Measurements from ENCODE around the gene TANGO6. TPM values are rescaled to one million over a fixed set of nuclear protein-coding genes. Genes with fewer than 3 reads are reported as not detected.

TANGO6 gene
- total RNA-seq: 10 to 100 TPM; 25.2 to 25.7 TPM

GRCh38 chr16:68843482-68844210 lies at the start of gene TANGO6:
TANGO6 (plus strand) TSS chr16:68843531; CDS start chr16:68843618, 87 bp downstream.
- CTCF ChIA-PET: interaction anchor here (0.6 to 4.9 kb wide), 11 partner anchors 9 to 445 kb away, joined by 3 to 26 read pairs (median 3); no protein-coding TSS in a partner anchor
- H3K27me3 Mint-ChIP-seq: no peaks in the 10 kb centered on the region
- H3K9me3 Mint-ChIP-seq: no peaks in the 10 kb centered on the region
- POLR2A ChIA-PET: interaction anchor here (0.6 kb wide), 1 partner anchor 183 kb away, joined by 3 read pairs; no protein-coding TSS in a partner anchor
- H3K36me3 Mint-ChIP-seq: peaks cover 8% of the 10 kb centered on the region
- H3K27ac Mint-ChIP-seq: peak within 1 kb of the TSS; percentile 85
- H3K4me3 Mint-ChIP-seq: peak within 1 kb of the TSS; percentile 95
- intact Hi-C loops (cut with micrococcal nuclease): loop anchor here (1.0 to 5.0 kb wide), 3 partner anchors 123 to 315 kb away; no protein-coding TSS in a partner anchor
- peaks cover 25% of the 10 kb centered on the region for H3K4me1 Mint-ChIP-seq (ENCODE audit: low read depth)
- peak; percentile 96 for DNase-seq

- H3K36me3 Mint-ChIP-seq: no peaks in the 10 kb centered on the region
- intact Hi-C loops (cut with micrococcal nuclease): no loop called here
- no peaks in the 10 kb centered on the region for H3K9me3 Mint-ChIP-seq
- no peak overlapping the region for H3K27ac Mint-ChIP-seq
- ChIA-PET CTCF (interaction anchor here (0.9 to 5.0 kb wide), 6 partner anchors 89 to 208 kb away, joined by 3 to 53 read pairs (median 5); no protein-coding TSS in a partner anchor), POLR2A (interaction anchor here (0.6 kb wide), 1 partner anchor 37 kb away, joined by 3 read pairs; no protein-coding TSS in a partner anchor)
- DNase-seq: no peak
- H3K4me3 Mint-ChIP-seq: no peak overlapping the region
- H3K4me1 Mint-ChIP-seq (ENCODE audit: low read depth): peaks cover 7% of the 10 kb centered on the region
- H3K27me3 Mint-ChIP-seq: no peaks in the 10 kb centered on the region
These were observed 44.9 kb upstream of the TANGO6 start for GRCh38 chr16:68798398-68798797.

- H3K36me3 Mint-ChIP-seq: no peaks in the 10 kb centered on the region
- peak; percentile 81 for DNase-seq
- ChIA-PET CTCF (interaction anchor here (0.5 to 5.0 kb wide), 31 partner anchors 9 to 280 kb away, joined by 3 to 53 read pairs (median 4); no protein-coding TSS in a partner anchor), POLR2A (interaction anchor here (0.7 kb wide), 1 partner anchor 210 kb away, joined by 3 read pairs; no protein-coding TSS in a partner anchor)
- H3K9me3 Mint-ChIP-seq: no peaks in the 10 kb centered on the region
- no peak overlapping the region for H3K27ac Mint-ChIP-seq
- peaks cover 7% of the 10 kb centered on the region for H3K4me1 Mint-ChIP-seq (ENCODE audit: low read depth)
- intact Hi-C loops (cut with micrococcal nuclease): loop anchor here (1.0 to 2.0 kb wide), 4 partner anchors 44 to 272 kb away; no protein-coding TSS in a partner anchor
- H3K4me3 Mint-ChIP-seq: no peak overlapping the region
- H3K27me3 Mint-ChIP-seq: peaks cover 2% of the 10 kb centered on the region
These were observed 43.0 kb upstream of the TANGO6 start for GRCh38 chr16:68800257-68800875.

GRCh38 chr16:68802190-68802589 lies 41.1 kb upstream of the TANGO6 start:
- H3K4me1 Mint-ChIP-seq (ENCODE audit: low read depth): peaks cover 7% of the 10 kb centered on the region
- CTCF ChIA-PET: interaction anchor here (0.7 to 5.0 kb wide), 5 partner anchors 12 to 212 kb away, joined by 3 to 53 read pairs (median 4); no protein-coding TSS in a partner anchor
- no peaks in the 10 kb centered on the region for H3K36me3 Mint-ChIP-seq
- no peak overlapping the region for H3K4me3 Mint-ChIP-seq
- no peak for DNase-seq
- no peaks in the 10 kb centered on the region for H3K9me3 Mint-ChIP-seq
- POLR2A ChIA-PET: no interaction called here
- H3K27me3 Mint-ChIP-seq: peaks cover 2% of the 10 kb centered on the region
- no peak overlapping the region for H3K27ac Mint-ChIP-seq
- intact Hi-C loops (cut with micrococcal nuclease): no loop called here

- no peak overlapping the region for H3K4me3 Mint-ChIP-seq
- intact Hi-C loops (cut with micrococcal nuclease): no loop called here
- ChIA-PET POLR2A (no interaction called here), CTCF (interaction anchor here (1.2 kb wide), 2 partner anchors 86 to 102 kb away, joined by 3 to 5 read pairs; no protein-coding TSS in a partner anchor)
- no peak overlapping the region for H3K27ac Mint-ChIP-seq
- no peak for DNase-seq
- no peaks in the 10 kb centered on the region for H3K4me1 Mint-ChIP-seq (ENCODE audit: low read depth)
- no peaks in the 10 kb centered on the region for H3K36me3 Mint-ChIP-seq
- H3K9me3 Mint-ChIP-seq: no peaks in the 10 kb centered on the region
- H3K27me3 Mint-ChIP-seq: peaks cover 3% of the 10 kb centered on the region
These were observed 36.9 kb upstream of the TANGO6 start for GRCh38 chr16:68806422-68806821.

GRCh38 chr16:68806981-68807380 lies 36.4 kb upstream of the TANGO6 start:
- ChIA-PET POLR2A (no interaction called here), CTCF (interaction anchor here (1.2 to 3.5 kb wide), 3 partner anchors 87 to 217 kb away, joined by 3 to 17 read pairs (median 5); no protein-coding TSS in a partner anchor)
- H3K9me3 Mint-ChIP-seq: no peaks in the 10 kb centered on the region
- H3K4me3 Mint-ChIP-seq: no peak overlapping the region
- H3K27ac Mint-ChIP-seq: no peak overlapping the region
- peaks cover 3% of the 10 kb centered on the region for H3K27me3 Mint-ChIP-seq
- intact Hi-C loops (cut with micrococcal nuclease): no loop called here
- no peaks in the 10 kb centered on the region for H3K4me1 Mint-ChIP-seq (ENCODE audit: low read depth)
- H3K36me3 Mint-ChIP-seq: no peaks in the 10 kb centered on the region
- no peak for DNase-seq

GRCh38 chr16:68814516-68814915 lies 28.8 kb upstream of the TANGO6 start:
- Mint-ChIP-seq H3K9me3 (no peaks in the 10 kb centered on the region), H3K27ac (no peak overlapping the region), H3K4me3 (no peak overlapping the region), H3K27me3 (no peaks in the 10 kb centered on the region), H3K36me3 (no peaks in the 10 kb centered on the region), H3K4me1 (ENCODE audit: low read depth) (no peaks in the 10 kb centered on the region)
- ChIA-PET CTCF (interaction anchor here (0.6 kb wide), 3 partner anchors 13 to 204 kb away, joined by 3 to 4 read pairs (median 4); no protein-coding TSS in a partner anchor), POLR2A (no interaction called here)
- no peak for DNase-seq
- intact Hi-C loops (cut with micrococcal nuclease): no loop called here

GRCh38 chr16:68823401-68824135 lies 19.8 kb upstream of the TANGO6 start:
- ChIA-PET CTCF (no interaction called here), POLR2A (interaction anchor here (0.6 kb wide), 1 partner anchor 1524 kb away, joined by 5 read pairs; no protein-coding TSS in a partner anchor)
- no peak overlapping the region for H3K27ac Mint-ChIP-seq
- intact Hi-C loops (cut with micrococcal nuclease): no loop called here
- DNase-seq: no peak
- H3K36me3 Mint-ChIP-seq: no peaks in the 10 kb centered on the region
- H3K4me3 Mint-ChIP-seq: no peak overlapping the region
- H3K4me1 Mint-ChIP-seq (ENCODE audit: low read depth): no peaks in the 10 kb centered on the region
- H3K9me3 Mint-ChIP-seq: no peaks in the 10 kb centered on the region
- H3K27me3 Mint-ChIP-seq: no peaks in the 10 kb centered on the region

GRCh38 chr16:68825427-68825826 lies 17.9 kb upstream of the TANGO6 start:
- Mint-ChIP-seq H3K27ac (no peak overlapping the region), H3K27me3 (no peaks in the 10 kb centered on the region), H3K9me3 (no peaks in the 10 kb centered on the region), H3K36me3 (no peaks in the 10 kb centered on the region), H3K4me3 (no peak overlapping the region), H3K4me1 (ENCODE audit: low read depth) (no peaks in the 10 kb centered on the region)
- no peak for DNase-seq
- POLR2A ChIA-PET: no interaction called here
- intact Hi-C loops (cut with micrococcal nuclease): no loop called here
- CTCF ChIA-PET: no interaction called here

- no peaks in the 10 kb centered on the region for H3K9me3 Mint-ChIP-seq
- intact Hi-C loops (cut with micrococcal nuclease): no loop called here
- H3K27ac Mint-ChIP-seq: no peak overlapping the region
- ChIA-PET CTCF (no interaction called here), POLR2A (no interaction called here)
- H3K27me3 Mint-ChIP-seq: no peaks in the 10 kb centered on the region
- no peaks in the 10 kb centered on the region for H3K36me3 Mint-ChIP-seq
- H3K4me1 Mint-ChIP-seq (ENCODE audit: low read depth): no peaks in the 10 kb centered on the region
- DNase-seq: no peak
- no peak overlapping the region for H3K4me3 Mint-ChIP-seq
These were observed 16.7 kb upstream of the TANGO6 start for GRCh38 chr16:68826652-68827051.

GRCh38 chr16:68833251-68833650 lies 10.1 kb upstream of the TANGO6 start:
- no peak for DNase-seq
- Mint-ChIP-seq H3K9me3 (no peaks in the 10 kb centered on the region), H3K4me1 (ENCODE audit: low read depth) (no peaks in the 10 kb centered on the region), H3K36me3 (no peaks in the 10 kb centered on the region), H3K27me3 (no peaks in the 10 kb centered on the region), H3K27ac (no peak overlapping the region), H3K4me3 (no peak overlapping the region)
- intact Hi-C loops (cut with micrococcal nuclease): no loop called here
- POLR2A ChIA-PET: interaction anchor here (0.6 kb wide), 1 partner anchor 588 kb away, joined by 6 read pairs; the partner anchor contains the start of gene PLA2G15
- CTCF ChIA-PET: interaction anchor here (0.5 to 1.1 kb wide), 2 partner anchors 10 to 19 kb away, joined by 4 to 5 read pairs; partner anchors contain the start of gene TANGO6
